Measurements from ENCODE around the gene NPIPB2.

NPIPB2 gene

GRCh38 chr16:11896486-11897176, 45.2 kb downstream of the NPIPB2 start:
- no peak overlapping the region for H3K4me3 Mint-ChIP-seq
- H3K4me1 Mint-ChIP-seq, result peaks cover 13% of the 10 kb centered on the region
- peaks cover 7% of the 10 kb centered on the region for H3K36me3 Mint-ChIP-seq
- DNase-seq (ENCODE audit: low spot score in 2 of 2) (no peak), ATAC-seq (ENCODE audit: low read depth) (no peak)
- peak overlapping the region; percentile 1 for H3K27ac Mint-ChIP-seq
- H3K27me3 Mint-ChIP-seq, result no peaks in the 10 kb centered on the region
- H3K9me3 Mint-ChIP-seq, result no peaks in the 10 kb centered on the region

- Mint-ChIP-seq H3K27ac (no peak overlapping the region), H3K4me3 (no peak overlapping the region), H3K27me3 (no peaks in the 10 kb centered on the region), H3K9me3 (no peaks in the 10 kb centered on the region), H3K4me1 (peaks cover 2% of the 10 kb centered on the region), H3K36me3 (peaks cover 8% of the 10 kb centered on the region)
- DNase-seq (ENCODE audit: low spot score in 2 of 2) (no peak), ATAC-seq (ENCODE audit: low read depth) (no peak)
These were observed 48.3 kb downstream of the NPIPB2 start for GRCh38 chr16:11893571-11893970.

- no peaks in the 10 kb centered on the region for H3K9me3 Mint-ChIP-seq
- no peak overlapping the region for H3K27ac Mint-ChIP-seq
- H3K4me1 Mint-ChIP-seq, result peaks cover 2% of the 10 kb centered on the region
- no peaks in the 10 kb centered on the region for H3K27me3 Mint-ChIP-seq
- H3K36me3 Mint-ChIP-seq, result peaks cover 8% of the 10 kb centered on the region
- DNase-seq (ENCODE audit: low spot score in 2 of 2) (no peak), ATAC-seq (ENCODE audit: low read depth) (no peak)
- H3K4me3 Mint-ChIP-seq, result no peak overlapping the region
These were observed 49.1 kb downstream of the NPIPB2 start for GRCh38 chr16:11892761-11893160.

- H3K27ac Mint-ChIP-seq, result no peak overlapping the region
- H3K36me3 Mint-ChIP-seq, result peaks cover 16% of the 10 kb centered on the region
These were observed 51.4 kb downstream of the NPIPB2 start for GRCh38 chr16:11890231-11890965.

GRCh38 chr16:11886881-11887280, 55.0 kb downstream of the NPIPB2 start:
- no peak for ATAC-seq (ENCODE audit: low read depth)
- Mint-ChIP-seq H3K36me3 (peaks cover 14% of the 10 kb centered on the region), H3K27me3 (no peaks in the 10 kb centered on the region), H3K9me3 (no peaks in the 10 kb centered on the region), H3K27ac (no peak overlapping the region), H3K4me1 (no peaks in the 10 kb centered on the region), H3K4me3 (no peak overlapping the region)
- DNase-seq (ENCODE audit: low spot score in 2 of 2), result no peak

More at GRCh38 chr16:11890231-11890965, 51.4 kb downstream of the NPIPB2 start:
- no peak overlapping the region for H3K4me3 Mint-ChIP-seq
- ATAC-seq (ENCODE audit: low read depth), result no peak
- no peak for DNase-seq (ENCODE audit: low spot score in 2 of 2)
- no peaks in the 10 kb centered on the region for H3K27me3 Mint-ChIP-seq
- H3K4me1 Mint-ChIP-seq, result peaks cover 2% of the 10 kb centered on the region
- H3K9me3 Mint-ChIP-seq, result no peaks in the 10 kb centered on the region

- no peaks in the 10 kb centered on the region for H3K4me1 Mint-ChIP-seq
- H3K27ac Mint-ChIP-seq, result no peak overlapping the region
- no peaks in the 10 kb centered on the region for H3K27me3 Mint-ChIP-seq
- ATAC-seq (ENCODE audit: low read depth) (no peak), DNase-seq (ENCODE audit: low spot score in 2 of 2) (no peak)
- H3K9me3 Mint-ChIP-seq, result no peaks in the 10 kb centered on the region
- peaks cover 20% of the 10 kb centered on the region for H3K36me3 Mint-ChIP-seq
- H3K4me3 Mint-ChIP-seq, result no peak overlapping the region
These were observed 57.8 kb downstream of the NPIPB2 start for GRCh38 chr16:11884035-11884434.

GRCh38 chr16:11880007-11880406, 61.8 kb downstream of the NPIPB2 start:
- Mint-ChIP-seq H3K36me3 (peaks cover 21% of the 10 kb centered on the region), H3K27ac (no peak overlapping the region), H3K9me3 (no peaks in the 10 kb centered on the region), H3K4me1 (no peaks in the 10 kb centered on the region), H3K4me3 (no peak overlapping the region), H3K27me3 (no peaks in the 10 kb centered on the region)
- DNase-seq (ENCODE audit: low spot score in 2 of 2), result no peak
- ATAC-seq (ENCODE audit: low read depth), result no peak

- no peak overlapping the region for H3K27ac Mint-ChIP-seq
- DNase-seq (ENCODE audit: low spot score in 2 of 2) (no peak), ATAC-seq (ENCODE audit: low read depth) (no peak)
- H3K9me3 Mint-ChIP-seq, result no peaks in the 10 kb centered on the region
- peaks cover 26% of the 10 kb centered on the region for H3K36me3 Mint-ChIP-seq
- H3K4me1 Mint-ChIP-seq, result no peaks in the 10 kb centered on the region
- H3K27me3 Mint-ChIP-seq, result no peaks in the 10 kb centered on the region
- no peak overlapping the region for H3K4me3 Mint-ChIP-seq
These were observed 64.5 kb downstream of the NPIPB2 start for GRCh38 chr16:11877374-11877773.

Data from memory B cell (primary cell).